HK-2 (cell line): Measurements from ENCODE around the gene ZBTB48.
"Not testable (repeated sequence)": the region's sequence is repeated elsewhere in the genome, so short reads cannot be mapped to it uniquely, and the experiment has no call there.

ENCODE experiments used
- DNase-seq: peaks from one replicate; pipeline ENCODE4 v3.0.0-alpha.2; 2018; ENCODE audit not compliant: unreplicated experiment

The ZBTB48 gene

DNA sequence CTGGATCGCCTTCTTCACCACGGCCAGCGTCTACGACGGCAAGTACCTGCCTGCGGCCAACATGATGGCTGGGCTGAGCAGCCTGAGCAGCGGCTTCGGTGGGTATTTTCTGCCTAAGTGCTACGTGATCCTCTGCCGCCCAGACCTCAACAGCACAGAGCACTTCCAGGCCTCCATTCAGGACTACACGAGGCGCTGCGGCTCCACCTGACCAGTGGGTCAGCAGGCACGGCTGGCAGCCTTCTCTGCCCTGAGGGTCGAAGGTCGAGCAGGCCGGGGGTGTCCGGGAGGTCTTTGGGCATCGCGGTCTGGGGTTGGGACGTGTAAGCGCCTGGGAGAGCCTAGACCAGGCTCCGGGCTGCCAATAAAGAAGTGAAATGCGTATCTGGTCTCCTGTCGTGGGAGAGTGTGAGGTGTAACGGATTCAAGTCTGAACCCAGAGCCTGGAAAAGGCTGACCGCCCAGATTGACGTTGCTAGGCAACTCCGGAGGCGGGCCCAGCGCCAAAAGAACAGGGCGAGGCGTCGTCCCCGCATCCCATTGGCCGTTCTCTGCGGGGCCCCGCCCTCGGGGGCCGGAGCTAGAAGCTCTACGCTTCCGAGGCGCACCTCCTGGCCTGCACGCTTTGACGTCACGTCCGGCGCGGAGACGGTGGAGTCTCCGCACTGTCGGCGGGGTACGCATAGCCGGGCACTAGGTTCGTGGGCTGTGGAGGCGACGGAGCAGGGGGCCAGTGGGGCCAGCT is at the start of gene ZBTB48:
TSS of gene ZBTB48 (plus strand) at position 621 of the 745 bp plus-strand sequence. CDS start 616 bp downstream, outside the sequence.
- peak; percentile 97 for DNase-seq

DNA sequence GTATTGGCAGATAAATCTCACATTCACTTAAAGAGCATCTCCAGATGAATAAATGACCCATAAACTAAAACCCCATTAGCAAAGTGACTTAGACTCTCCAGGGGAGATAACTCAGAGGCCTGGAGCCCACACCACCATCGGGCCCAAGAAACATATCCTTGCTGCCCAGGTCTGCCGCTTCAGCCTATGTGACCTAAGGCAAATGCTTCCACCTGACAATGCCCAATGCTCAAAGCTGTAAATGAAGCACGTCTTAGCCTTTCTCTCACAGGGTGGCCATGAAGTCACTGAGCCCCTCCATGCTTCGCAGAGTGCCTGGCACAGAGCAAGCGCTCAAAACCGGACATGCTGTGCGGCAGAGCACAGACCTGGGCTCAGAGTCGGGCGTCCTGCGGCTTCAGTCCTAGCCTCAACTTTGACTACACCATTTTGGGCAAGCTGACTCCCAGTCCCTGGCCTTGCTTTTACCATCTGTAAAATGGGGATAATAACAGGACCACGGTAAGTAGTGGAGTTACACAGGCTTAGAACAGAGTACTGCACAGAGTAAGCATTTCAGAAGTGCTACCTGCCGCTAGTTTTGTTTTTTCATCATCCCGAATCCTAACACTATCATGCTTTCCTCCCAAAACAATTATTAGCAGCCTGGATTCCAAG is 49.2 kb upstream of the ZBTB48 start:
- no peak for DNase-seq

DNA sequence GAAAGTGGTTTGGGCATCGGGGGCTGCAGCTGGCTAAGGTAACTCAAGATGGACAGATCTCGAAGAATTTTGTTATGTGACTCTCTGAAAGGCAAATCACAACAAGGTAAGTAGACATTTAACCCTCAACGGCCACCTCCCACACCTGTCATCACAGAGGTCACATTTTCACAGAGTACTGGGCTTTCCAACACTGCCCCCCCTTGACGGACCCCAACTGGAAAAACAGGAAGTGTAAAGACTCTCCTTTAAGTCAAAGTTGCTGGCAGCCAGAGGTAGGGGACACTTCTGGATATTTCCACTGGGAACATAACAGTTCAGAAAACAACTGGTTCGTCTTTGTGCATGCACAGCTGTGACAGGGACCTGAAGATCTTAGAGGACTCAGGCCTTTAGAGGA is 47.8 kb upstream of the ZBTB48 start:
- DNase-seq, result no peak

DNA sequence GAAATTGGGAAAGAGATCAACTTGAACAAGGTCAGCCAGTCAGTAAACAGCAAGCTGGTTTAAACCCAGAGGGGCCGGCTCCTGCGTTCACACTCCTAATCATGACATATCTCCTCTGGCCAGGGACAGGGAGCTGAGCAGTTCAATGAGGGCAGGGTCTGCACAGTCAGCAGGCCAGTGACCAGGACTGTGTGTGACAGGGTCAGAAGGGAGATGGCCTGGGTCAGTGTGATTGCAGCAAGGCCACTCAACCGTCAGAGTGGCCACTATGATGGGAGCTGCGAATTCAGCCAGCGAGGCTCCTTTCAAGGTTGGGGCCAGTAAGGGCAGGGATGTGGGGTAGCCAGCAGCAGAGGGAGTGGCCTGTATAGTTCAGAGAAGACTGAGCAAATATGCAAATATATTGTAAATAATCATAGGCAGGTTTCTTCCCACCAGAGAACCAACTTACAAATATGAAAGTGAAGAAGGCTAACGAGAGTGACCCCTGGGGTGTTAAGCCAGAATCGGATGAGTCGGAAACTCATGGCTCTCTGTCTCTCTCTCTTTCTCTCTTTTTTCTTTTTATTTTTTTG is 45.5 kb upstream of the ZBTB48 start:
- no peak for DNase-seq

DNA sequence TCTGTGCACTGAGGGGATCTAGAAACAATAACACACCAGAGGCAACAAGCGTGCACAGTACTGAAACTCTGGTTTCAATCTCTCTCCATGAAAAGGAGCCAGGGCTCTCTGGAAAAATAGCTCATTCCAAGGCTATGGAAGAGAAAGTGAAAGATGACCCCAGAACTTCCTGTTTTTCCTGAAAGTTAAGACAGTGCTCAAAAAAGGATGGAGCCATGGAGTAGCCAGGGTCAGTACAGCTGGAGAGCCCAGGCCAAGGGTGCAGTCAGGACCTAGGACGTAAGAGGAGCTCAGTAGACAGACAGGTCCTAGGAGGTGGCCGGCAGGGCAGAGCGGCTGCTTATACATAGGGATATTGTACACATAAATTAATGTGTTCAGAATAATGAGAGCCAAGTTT is 44.6 kb upstream of the ZBTB48 start:
- no peak for DNase-seq

DNA sequence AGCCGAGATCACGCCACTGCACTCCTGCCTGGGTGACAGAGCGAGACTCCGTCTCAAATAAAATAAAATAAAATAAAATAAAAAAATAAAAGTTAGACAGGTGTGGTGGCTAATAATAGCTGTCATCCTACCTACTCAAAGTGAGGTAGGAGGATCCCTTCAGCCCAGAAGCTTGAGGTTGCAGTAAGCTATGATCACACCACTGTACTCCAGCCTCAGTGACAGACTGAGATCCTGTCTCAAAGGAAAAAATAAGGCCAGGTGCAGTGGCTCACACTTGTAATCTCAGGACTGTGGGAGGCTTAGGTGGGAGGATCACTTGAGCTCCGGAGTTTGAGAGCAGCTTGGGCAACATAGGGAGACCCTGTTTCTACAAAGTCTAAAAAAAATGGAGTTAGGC is 43.5 kb upstream of the ZBTB48 start:
- DNase-seq, result no peak

DNA sequence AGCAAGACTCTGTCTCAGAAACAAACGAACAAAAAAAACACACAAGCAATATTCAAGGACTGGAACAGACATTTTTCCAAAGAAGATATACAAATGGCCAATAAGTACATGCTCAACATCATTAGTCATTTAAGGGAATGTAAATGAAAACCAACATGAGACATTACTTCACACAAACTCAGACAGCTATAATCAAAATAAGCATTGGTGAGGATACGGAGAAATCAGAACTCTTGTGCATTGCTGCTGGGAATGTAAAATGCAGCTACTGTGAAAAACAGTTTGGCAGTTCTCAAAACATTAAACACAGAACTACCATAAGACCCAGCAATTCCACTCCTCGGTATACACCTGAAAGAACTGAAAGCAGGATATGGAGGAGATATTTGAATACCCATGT is 40.8 kb upstream of the ZBTB48 start:
- DNase-seq, result no peak

DNA sequence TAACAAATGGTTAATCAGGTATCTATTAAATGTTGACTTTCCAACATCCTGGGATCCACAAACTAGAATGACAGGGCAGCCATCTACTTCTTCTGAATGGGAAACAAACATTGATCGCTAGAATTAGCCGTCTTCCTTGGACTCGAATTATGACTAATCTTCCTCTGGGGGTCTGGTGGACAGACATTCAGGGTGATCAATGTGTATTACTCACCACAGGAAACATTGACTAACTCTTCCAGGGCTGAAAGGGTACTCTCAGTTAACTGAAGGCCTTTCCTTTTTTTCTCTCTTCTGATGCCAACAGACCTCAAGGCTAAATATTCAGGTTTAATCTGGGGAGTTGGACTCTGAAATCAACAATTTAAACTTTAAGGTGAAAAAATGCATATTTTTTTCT is 35.0 kb upstream of the ZBTB48 start:
- no peak for DNase-seq

DNA sequence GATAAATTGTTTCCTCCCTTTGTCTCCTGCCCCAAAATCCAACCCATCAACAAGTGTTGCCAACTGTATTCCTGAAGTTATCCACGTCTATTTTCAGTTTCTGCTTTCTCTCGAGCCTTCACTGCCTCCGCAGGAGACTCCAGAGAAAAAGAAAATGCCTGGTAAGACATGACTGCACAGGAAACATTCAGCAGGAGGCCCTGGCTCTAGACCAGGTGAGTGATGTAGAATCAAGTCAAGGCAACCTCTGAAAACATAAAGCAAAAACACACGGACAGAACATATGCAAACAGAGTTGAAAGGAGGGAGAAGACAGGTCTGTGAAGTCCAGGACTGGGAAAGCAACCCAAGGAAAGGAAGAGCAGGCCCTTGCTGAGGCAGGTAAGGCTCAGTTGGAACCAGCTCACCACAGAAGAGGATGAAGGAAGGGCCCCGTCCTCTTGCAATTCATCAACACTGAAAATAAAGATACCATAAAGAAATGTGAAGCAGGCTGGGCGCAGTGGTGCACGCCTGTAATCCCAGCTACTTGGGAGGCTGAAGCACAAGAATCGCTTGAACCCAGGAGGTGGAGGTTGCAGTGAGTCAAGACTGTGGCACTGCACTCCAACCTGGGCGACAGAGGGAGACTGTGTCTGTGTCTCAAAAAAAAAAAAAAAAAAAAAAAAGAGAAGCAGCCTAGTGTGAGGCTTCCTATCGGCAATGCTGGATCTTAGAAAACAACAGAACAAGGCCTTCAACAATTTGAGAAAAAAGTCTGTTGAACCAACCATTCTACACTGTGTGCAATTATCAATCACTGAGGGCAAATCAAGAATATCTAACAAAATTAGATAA is 34.3 kb upstream of the ZBTB48 start:
- DNase-seq, result no peak

DNA sequence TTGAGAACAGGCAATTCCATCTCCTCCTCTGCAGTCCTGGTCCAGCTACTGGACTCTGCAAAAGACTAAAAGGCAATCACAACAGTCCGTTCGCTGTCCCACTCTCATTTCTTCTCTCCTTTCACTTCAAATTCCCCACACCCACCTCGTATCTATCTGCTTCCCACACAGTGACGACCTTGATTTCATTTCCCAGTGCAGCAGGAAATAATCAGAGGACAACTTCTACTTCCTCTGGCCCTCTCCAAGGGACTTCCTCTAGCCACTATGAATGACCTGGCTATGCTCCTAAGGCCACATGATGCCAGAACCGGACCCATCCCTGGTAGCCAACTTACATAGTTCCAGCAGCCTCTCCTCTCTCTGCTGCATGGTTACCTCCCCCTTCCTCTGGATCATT is 33.5 kb upstream of the ZBTB48 start:
- no peak for DNase-seq

DNA sequence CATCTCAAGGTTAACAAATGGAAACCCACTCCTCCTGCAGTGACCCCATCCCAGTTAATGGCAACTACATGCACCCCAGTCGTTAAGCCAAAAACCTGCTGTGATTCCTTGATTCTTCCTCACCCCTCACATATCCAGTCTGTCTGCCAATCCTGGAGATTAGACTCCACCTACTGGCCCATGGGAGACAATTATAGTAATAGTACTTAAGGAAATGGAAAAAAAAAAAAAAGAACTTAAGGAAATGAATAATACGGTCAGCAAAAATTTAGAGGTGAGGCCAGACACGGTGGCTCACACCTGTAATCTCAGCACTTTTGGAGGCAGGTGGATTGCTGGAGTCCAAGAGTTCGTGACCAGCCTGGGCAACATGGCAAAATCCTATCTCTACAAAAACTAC is 32.5 kb upstream of the ZBTB48 start:
- no peak for DNase-seq

DNA sequence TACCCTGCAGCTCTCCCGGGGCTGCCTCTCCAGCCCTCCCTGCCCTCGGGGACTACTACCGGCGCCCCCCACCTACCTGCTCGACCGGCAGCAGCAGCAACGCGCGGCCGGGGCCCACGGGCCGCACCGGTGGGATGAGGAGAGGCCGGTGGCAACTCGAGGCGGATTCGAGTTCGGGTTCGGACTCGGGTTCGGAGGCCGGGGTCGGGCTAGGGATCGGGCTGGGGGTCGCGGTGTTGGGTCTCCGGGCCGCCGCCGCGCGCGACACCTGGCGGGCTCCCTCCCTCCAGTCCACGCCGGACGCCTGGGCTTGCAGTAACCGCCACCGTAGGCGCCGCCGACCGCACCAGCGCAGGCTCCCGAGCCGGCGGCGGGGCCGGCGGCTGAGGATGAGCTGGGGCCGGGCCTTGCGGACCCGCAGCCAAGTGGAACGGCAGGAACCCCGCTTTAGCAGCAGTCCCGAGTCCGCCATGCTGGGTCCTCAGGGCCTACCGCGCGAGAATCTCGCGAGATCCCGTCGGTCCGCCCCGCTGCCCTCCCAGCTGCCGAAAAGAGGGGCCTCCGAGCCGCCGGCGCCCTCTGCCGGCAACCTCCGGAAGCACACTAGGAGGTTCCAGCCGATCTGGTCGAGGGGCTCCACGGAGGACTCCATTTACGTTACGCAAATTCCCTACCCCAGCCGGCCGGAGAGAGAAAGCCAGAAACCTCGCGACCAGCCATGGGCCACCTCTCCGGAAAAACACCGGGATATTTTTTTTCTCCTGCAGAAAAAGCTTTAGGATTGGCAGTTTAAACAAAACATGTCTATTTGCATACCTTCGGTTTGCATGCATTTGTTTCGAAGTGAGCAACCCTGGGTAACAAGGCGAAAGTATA is 25.5 kb upstream of the ZBTB48 start, which contains the start of gene NOL9:
TSS of gene NOL9 (minus strand) at position 483 of the 876 bp plus-strand sequence. CDS start at position 472, 11 bp downstream.
- DNase-seq, result peak; percentile 94

DNA sequence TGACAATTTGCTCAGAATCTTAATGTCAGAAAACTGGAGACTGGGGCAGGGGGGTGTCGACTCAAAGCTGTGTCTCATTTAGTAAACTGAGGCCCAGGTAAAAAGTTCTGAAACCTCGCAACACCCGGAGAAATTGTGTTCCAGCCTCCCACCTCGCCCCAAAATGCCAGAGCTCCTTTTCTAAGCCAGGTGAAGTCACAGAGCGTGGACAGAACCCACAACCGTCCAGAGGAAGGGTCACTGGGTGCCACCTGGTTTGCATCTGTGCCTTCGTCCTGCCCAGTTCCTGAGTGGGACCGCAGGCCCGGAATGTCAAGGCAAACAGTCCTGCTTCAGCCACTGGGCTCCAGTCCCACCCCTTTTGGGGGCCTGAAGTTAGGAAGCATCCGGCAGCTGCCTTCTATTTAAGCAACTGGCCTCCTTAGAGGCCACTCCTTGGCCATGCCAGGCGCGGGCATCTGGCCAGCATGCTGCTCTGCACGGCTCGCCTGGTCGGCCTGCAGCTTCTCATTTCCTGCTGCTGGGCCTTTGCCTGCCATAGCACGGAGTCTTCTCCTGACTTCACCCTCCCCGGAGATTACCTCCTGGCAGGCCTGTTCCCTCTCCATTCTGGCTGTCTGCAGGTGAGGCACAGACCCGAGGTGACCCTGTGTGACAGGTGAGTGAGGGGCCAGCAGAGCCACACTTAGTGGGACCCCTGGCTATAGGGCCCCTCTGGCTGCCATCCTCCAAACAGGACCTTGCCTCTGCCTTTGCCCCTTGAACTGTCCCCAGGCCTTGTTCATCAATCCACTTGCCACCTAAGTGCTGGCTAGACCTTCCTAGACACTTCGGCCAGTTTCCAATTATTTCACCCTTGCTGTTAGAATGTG is 24.7 kb upstream of the ZBTB48 start, which contains the start of gene TAS1R1:
TSS of gene TAS1R1 (plus strand) at position 401 of the 872 bp plus-strand sequence. CDS start at position 468, 67 bp downstream.
- no peak for DNase-seq

DNA sequence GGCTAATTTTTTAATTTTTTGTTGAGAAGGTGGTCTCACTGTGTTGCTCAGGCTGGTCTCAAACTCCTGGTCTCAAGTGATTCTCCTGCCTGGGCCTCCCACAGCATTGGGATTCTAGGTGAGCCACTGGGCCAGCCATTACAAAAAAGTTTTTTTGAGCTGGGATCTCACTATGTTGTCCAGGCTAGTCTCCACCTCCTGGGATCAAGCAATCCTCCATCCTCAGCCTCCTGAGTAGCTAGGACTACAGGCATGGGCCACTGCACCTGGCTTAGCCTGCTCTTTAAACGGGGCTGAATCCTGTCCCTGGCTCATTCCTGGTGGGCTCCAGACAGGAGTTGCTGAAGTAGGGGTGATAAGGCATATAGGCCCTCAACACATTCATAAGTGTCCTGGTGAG is 22.2 kb upstream of the ZBTB48 start:
- no peak for DNase-seq

DNA sequence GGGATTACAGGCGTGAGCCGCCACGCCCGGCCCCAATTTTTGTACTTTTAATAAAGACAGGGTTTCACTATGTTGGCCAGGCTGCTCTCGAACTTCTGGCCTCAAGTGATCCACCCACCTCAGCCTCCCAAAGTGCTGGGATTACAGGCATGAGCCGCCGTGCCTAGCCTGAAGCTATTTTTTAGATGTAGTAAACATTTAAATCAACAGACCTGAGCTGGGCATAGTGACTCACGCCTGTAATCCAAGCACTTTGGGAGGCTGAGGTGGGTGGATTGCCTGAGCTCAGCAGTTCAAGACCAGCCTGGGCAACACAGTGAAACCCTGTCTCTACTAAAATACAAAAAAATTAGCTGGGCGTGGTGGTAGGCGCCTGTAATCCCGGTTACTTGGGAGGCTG is 20.6 kb upstream of the ZBTB48 start:
- not testable (repeated sequence) for DNase-seq

DNA sequence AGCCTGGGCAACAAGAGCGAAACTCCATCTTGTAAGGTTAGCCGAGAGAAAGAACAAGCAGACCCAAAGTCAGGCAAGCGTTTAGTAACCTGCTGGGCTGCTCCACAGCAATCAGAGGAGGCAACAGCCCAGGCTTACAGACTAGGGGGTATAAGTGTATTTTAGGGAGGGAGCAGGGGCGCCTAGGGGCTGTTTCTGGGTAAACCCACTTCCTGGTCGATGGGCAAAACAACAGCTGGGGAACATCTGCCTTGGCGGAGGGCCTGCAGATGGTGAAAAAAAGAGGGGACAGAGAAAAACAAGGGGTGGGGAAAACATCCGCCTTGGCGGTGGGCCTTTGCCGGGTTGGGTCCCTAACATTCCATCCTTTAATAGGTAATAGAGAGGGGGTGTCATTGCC is 19.5 kb upstream of the ZBTB48 start:
- no peak for DNase-seq

DNA sequence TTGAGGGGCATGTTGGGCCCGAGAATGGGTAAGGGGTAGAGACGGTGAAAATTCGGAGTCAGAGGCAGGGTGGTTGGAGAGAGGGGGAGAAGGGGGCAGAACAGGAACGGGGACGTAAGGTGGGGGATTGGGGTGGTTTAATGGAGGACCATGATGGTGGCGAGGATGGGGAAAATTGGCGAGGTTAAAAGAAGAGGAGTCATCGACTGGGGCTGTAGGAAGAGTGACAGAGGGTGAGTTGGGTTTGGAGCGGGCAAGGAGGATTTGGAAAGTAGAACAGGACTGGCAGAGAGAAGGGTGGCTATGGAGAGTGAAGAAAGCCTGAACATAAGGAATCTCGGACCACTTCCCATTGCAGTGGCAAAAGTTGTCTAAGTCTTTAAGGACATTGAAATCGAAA is 10.8 kb upstream of the ZBTB48 start:
- no peak for DNase-seq

DNA sequence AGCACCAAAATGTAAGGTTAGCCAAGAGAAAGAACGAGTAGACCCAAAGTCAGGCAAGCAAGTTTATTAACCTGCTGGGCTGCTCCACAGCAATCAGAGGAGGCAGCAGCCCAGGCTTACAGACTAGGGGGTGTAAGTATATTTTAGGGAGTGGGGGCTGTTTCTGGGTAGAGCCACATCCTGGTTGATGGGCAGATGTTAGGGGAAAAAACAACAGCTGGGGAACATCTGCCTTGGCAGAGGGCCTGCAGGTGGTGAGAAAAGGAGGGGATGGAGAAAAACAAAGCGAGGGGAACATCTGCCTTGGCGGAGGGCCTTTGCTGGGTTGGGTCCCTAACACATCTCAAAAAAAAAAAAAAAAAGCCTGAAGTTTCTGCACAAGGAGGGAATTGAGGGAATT is 9.7 kb upstream of the ZBTB48 start:
- no peak for DNase-seq

DNA sequence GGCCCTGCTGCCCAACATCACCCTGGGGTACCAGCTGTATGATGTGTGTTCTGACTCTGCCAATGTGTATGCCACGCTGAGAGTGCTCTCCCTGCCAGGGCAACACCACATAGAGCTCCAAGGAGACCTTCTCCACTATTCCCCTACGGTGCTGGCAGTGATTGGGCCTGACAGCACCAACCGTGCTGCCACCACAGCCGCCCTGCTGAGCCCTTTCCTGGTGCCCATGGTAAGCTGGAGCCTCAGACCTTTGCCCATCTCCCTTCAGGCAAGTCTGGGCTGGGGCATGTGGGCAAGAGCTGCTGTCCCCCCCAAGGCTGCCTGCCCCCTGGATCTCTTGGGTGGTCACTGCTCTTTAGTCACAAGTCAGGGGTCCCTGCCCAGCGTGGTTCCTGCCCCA is 8.8 kb upstream of the ZBTB48 start:
- no peak for DNase-seq
